Bronchial epithelial cell (primary cell): Measurements from ENCODE around the gene HMCN2. TPM values are rescaled to one million over a fixed set of nuclear protein-coding genes. Genes with fewer than 3 reads are reported as not detected.

Source experiments
- DNase-seq: peaks from one replicate; pipeline ENCODE4 v3.0.0-alpha.2; 2010; ENCODE audit warnings: low read depth
- FAIRE-seq: peaks from 2 replicates; lab custom pipeline; 2011; peaks lifted over from hg19 to GRCh38; lab: Jason Lieb, UNC
- H3K27me3 ChIP-seq: 2 replicates; pipeline ENCODE4 v1.5.1; 2011; ENCODE audit warnings: low read length; ENCODE audit not compliant: control insufficient read depth, insufficient read depth
- H3K36me3 ChIP-seq: 2 replicates; pipeline ENCODE4 v1.5.1; 2011; ENCODE audit warnings: low read length; ENCODE audit not compliant: control insufficient read depth, insufficient read depth
- H3K4me3 ChIP-seq: 2 replicates; pipeline ENCODE4 v1.5.1; 2011; ENCODE audit warnings: mild to moderate bottlenecking, low read depth, low read length, control low read depth
- total RNA-seq: library from RNA; depleted of rRNA; stranded (reverse); fragments of >200 nt; gene quantifications from 2 replicates; pipeline ENCODE4 v1.2.1, GENCODE V29; 2014
- TF ChIP-seq, protein P1 (sequence below): IDR thresholded peaks from 2 replicates; pipeline ENCODE4 v1.5.1; 2011; ENCODE audit warnings: mild to moderate bottlenecking, moderate library complexity, low read length, control low read depth, inconsistent platforms; ENCODE audit not compliant: insufficient read depth, severe bottlenecking

HMCN2 gene
- total RNA-seq, 1 donor from 2014 or later = under 0.01 TPM

- Histone ChIP-seq H3K27me3 (peaks cover 2% of the 10 kb centered on the region), H3K36me3 (no peaks in the 10 kb centered on the region), H3K4me3 (no peak overlapping the region)
- DNase-seq (no peak), FAIRE-seq (no peak)
- TF ChIP-seq, protein P1, sequence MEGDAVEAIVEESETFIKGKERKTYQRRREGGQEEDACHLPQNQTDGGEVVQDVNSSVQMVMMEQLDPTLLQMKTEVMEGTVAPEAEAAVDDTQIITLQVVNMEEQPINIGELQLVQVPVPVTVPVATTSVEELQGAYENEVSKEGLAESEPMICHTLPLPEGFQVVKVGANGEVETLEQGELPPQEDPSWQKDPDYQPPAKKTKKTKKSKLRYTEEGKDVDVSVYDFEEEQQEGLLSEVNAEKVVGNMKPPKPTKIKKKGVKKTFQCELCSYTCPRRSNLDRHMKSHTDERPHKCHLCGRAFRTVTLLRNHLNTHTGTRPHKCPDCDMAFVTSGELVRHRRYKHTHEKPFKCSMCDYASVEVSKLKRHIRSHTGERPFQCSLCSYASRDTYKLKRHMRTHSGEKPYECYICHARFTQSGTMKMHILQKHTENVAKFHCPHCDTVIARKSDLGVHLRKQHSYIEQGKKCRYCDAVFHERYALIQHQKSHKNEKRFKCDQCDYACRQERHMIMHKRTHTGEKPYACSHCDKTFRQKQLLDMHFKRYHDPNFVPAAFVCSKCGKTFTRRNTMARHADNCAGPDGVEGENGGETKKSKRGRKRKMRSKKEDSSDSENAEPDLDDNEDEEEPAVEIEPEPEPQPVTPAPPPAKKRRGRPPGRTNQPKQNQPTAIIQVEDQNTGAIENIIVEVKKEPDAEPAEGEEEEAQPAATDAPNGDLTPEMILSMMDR = no peak
Measured at GRCh38 chr9:130377612-130378011, 112.1 kb downstream of the HMCN2 start.

DNA sequence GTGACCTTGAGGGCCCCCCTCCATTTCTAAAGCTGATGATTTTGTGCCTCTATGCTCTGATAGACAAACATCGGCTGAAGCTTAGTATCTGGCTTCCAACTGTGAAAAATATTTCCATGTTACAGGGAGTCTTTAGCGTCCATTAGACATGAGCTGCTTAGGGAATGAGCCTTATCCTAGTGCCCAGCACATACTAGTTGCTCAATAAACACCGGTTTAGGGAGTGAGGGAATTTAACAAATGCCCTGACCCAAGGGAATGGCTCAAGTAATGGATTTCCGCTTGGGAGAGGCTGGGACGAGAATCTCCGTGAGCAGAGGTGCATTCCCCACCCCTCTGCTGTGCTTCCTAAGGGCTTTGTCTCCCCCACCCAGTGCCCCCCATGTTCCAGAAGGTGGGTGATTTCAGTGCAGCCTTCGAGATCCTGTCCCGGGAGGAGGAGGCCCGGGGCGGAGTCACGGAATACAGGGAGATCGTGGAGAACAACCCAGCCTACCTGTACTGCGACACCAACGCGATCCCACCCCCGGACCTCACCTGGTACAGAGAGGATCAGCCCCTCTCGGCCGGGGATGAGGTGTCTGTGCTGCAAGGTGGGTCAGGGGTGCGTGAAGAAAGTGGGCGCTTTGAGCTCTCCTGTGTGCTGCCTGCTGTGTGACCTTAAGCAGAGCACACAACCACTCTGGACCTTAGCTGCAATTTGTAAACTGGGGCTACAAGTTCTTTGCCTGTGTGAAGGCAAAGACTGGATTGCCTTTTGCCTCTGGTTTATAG, 113.5 kb downstream of the HMCN2 start:
- FAIRE-seq (no peak), DNase-seq (no peak)
- no peaks in the 10 kb centered on the region for H3K36me3 ChIP-seq
- H3K27me3 ChIP-seq = peaks cover 2% of the 10 kb centered on the region
- H3K4me3 ChIP-seq = no peak overlapping the region
- TF ChIP-seq, protein P1 = no peak

DNA sequence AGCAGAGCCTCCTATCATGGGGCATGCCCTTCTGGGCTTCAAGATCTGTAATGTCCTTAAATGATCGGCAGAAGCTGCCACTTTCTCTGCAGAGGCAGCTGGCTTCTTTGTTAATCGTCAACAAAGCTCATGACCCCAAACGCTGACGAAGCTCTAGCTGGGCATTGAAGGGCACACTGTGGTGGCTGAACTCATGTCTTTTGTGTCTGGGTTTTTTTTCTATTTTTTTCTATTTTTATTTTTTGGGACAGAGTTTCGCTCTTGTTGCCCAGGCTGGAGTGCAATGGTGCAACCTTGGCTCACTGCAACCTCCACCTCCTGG, 114.0 kb downstream of the HMCN2 start:
- no peaks in the 10 kb centered on the region for H3K36me3 ChIP-seq
- FAIRE-seq (no peak), DNase-seq (no peak)
- H3K4me3 ChIP-seq = no peak overlapping the region
- peaks cover 2% of the 10 kb centered on the region for H3K27me3 ChIP-seq
- TF ChIP-seq, protein P1 = no peak

DNA sequence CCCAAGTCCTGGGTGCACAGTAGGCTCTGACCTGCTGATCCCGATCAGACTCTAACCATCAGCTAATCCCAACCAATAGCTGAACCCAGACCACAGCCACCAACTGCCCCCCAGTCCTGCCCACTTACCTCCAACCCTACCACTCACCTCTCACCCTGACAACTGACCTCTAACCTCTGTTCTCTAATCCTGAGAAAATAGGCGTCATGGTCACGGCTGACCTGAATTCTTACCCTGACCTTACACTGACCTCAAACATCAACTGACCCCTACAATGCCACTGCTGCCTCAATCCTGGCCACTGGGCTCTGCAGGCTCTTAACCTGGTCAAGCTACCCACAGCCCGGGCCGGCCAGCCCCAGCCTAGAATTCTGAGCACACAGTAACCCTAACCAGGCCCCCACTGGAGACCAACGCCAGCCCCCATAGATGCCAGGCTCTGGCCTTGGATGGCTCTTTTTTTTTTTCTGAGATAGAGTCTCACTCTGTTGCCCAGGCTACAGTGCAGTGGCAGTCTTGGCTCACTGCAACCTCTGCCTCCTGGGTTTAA, 115.4 kb downstream of the HMCN2 start:
- FAIRE-seq = no peak
- TF ChIP-seq, protein P1 = no peak
- no peak for DNase-seq
- peaks cover 2% of the 10 kb centered on the region for H3K27me3 ChIP-seq
- H3K4me3 ChIP-seq = no peak overlapping the region
- H3K36me3 ChIP-seq = no peaks in the 10 kb centered on the region

DNA sequence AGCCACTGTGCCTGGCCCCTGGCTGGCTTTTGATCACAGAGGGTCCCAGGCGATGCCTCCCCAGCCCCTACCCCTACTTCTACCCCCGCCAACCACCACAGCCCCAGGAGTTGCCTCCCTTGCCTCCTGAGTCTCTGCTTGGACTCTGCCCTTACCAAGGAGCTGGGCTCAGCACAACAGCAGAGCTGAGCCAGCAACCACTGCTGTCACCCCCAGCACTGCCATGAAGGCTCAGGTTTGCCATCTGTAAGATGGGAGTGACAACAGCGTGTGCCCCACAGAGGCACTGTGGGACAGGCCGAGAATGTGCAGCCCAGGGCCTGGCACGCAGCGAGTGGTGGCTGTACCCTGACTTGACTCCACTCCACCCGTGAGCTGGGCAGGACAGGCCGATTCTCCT, 116.1 kb downstream of the HMCN2 start:
- DNase-seq (no peak), FAIRE-seq (no peak)
- Histone ChIP-seq H3K4me3 (no peak overlapping the region), H3K36me3 (no peaks in the 10 kb centered on the region), H3K27me3 (peaks cover 2% of the 10 kb centered on the region)
- TF ChIP-seq, protein P1 = no peak
